Stomach (tissue), 4 donors: ENCODE results near the gene USP17L22.
"Not testable (repeated sequence)": the region's sequence is repeated elsewhere in the genome, so short reads cannot be mapped to it uniquely, and the experiment has no call there.

Source experiments
- CTCF ChIP-seq, 7 experiments: fragments of 450-650 bp in 4 of 7; fragments of 200-600 bp in 3 of 7; sonication (generic) in 3 of 7; IDR thresholded peaks; one replicate each; pipeline ENCODE4 v1.5.1; 2016 to 2019; ENCODE audit warnings: antibody characterized with exemption in 7 of 7, control low read depth in 2 of 7, mild to moderate bottlenecking in 1 of 7
- EP300 ChIP-seq: sonication (generic); formaldehyde crosslinking; IDR thresholded peaks from one replicate; pipeline ENCODE4 v1.6.1; 2017; ENCODE audit warnings: antibody characterized with exemption

GRCh38 chr4:9230249-9230648 lies 37.2 kb upstream of the USP17L22 start:
- not testable (repeated sequence) for TF ChIP-seq CTCF (IDR thresholded peaks at IDR 0.05); EP300
